Brain microvascular endothelial cell (primary cell): ENCODE measurements around the gene TESMIN.

Experiments used
- DNase-seq: peaks from one replicate; pipeline ENCODE4 v3.0.0-alpha.2; 2020
- H3K27ac ChIP-seq: fragments of 250-450 bp; sonication (Bioruptor Pico); 2 replicates; pipeline ENCODE4 v1.5.1; 2020; ENCODE audit warnings: mild to moderate bottlenecking, moderate library complexity
- H3K27me3 ChIP-seq: fragments of 250-450 bp; sonication (Bioruptor Pico); replicated peaks from 2 replicates; pipeline ENCODE4 v1.5.1; 2020; ENCODE audit warnings: mild to moderate bottlenecking
- H3K36me3 ChIP-seq: fragments of 250-450 bp; sonication (Bioruptor Pico); replicated peaks from 2 replicates; pipeline ENCODE4 v1.5.1; 2020; ENCODE audit warnings: mild to moderate bottlenecking
- H3K4me3 ChIP-seq: 2 replicates; pipeline ENCODE4 v1.5.1; 2011; ENCODE audit warnings: low read depth, mild to moderate bottlenecking, control low read depth, low read length, moderate library complexity
- CTCF ChIP-seq: IDR thresholded peaks from 2 replicates; pipeline ENCODE4 v1.5.1; 2011; ENCODE audit warnings: low read depth, mild to moderate bottlenecking, moderate library complexity, low read length, control low read depth, inconsistent platforms; ENCODE audit errors: missing control alignments
- in situ Hi-C: cut with HindIII; loops from 2 replicates; pipeline ENCODE4 v1.10.0; 2017; ENCODE audit warnings: low sequenced_read_pairs, low pct_ligation_motif_present

Gene TESMIN

GRCh38 chr11:68686486-68686885 is 64.8 kb downstream of the TESMIN start:
- Histone ChIP-seq H3K27ac (no peak overlapping the region), H3K27me3 (peaks cover 54% of the 10 kb centered on the region), H3K4me3 (no peak overlapping the region), H3K36me3 (no peaks in the 10 kb centered on the region)
- DNase-seq, result no peak
- in situ Hi-C loops, result no loop called here
- no peak for TF ChIP-seq CTCF

GRCh38 chr11:68685656-68686380 is 65.5 kb downstream of the TESMIN start:
- H3K36me3 ChIP-seq, result no peaks in the 10 kb centered on the region
- no peak overlapping the region for H3K27ac ChIP-seq
- no peak for TF ChIP-seq CTCF
- no peak for DNase-seq
- no peak overlapping the region for H3K4me3 ChIP-seq
- peaks cover 54% of the 10 kb centered on the region for H3K27me3 ChIP-seq
- in situ Hi-C loops, result no loop called here

- Histone ChIP-seq H3K4me3 (no peak within 1 kb of the TSS), H3K27me3 (peaks cover 51% of the 10 kb centered on the region), H3K36me3 (no peaks in the 10 kb centered on the region), H3K27ac (no peak within 1 kb of the TSS)
- in situ Hi-C loops, result no loop called here
- no peak for DNase-seq
- no peak for TF ChIP-seq CTCF
These were observed 66.6 kb downstream of the TESMIN start, which contains the start of gene GAL for GRCh38 chr11:68684385-68685356. TSS of gene GAL (plus strand) at chr11:68684544. CDS start at chr11:68684924, 380 bp downstream.

GRCh38 chr11:68683536-68684384 is 67.6 kb downstream of the TESMIN start:
- no peak for DNase-seq
- in situ Hi-C loops, result no loop called here
- Histone ChIP-seq H3K27me3 (peaks cover 44% of the 10 kb centered on the region), H3K4me3 (no peak overlapping the region), H3K27ac (no peak overlapping the region), H3K36me3 (no peaks in the 10 kb centered on the region)
- TF ChIP-seq CTCF, result no peak

- in situ Hi-C loops, result no loop called here
- Histone ChIP-seq H3K27me3 (peaks cover 44% of the 10 kb centered on the region), H3K4me3 (no peak overlapping the region), H3K27ac (no peak overlapping the region), H3K36me3 (no peaks in the 10 kb centered on the region)
- no peak for DNase-seq
- no peak for TF ChIP-seq CTCF
These were observed 68.2 kb downstream of the TESMIN start for GRCh38 chr11:68683121-68683520.
